H9 (cell line): ENCODE data around the gene SNTG2. TPM values are rescaled to one million over a fixed set of nuclear protein-coding genes. Genes with fewer than 3 reads are reported as not detected.

Experiments
- DNase-seq: peaks from one replicate; pipeline ENCODE4 v3.0.0-alpha.2; 2017
- H2AFZ ChIP-seq: one replicate; pipeline ENCODE4 v1.6.1; 2013; ENCODE audit warnings: mild to moderate bottlenecking, low read length, control low read depth, moderate library complexity
- H2AK5ac ChIP-seq: 2 replicates; pipeline ENCODE4 v1.6.1; 2013; ENCODE audit warnings: low read length, control low read depth, mixed read lengths; ENCODE audit not compliant: insufficient read length
- H2BK120ac ChIP-seq: one replicate; pipeline ENCODE4 v1.6.1; 2013; ENCODE audit warnings: low read depth, mild to moderate bottlenecking, low read length, control low read depth, inconsistent platforms; ENCODE audit not compliant: poor library complexity, severe bottlenecking
- H2BK12ac ChIP-seq: 2 replicates; pipeline ENCODE4 v1.6.1; 2013; ENCODE audit warnings: low read length, control low read depth, mixed read lengths, low read depth; ENCODE audit not compliant: insufficient read length
- H2BK15ac ChIP-seq: 2 replicates; pipeline ENCODE4 v1.6.1; 2013; ENCODE audit warnings: low read depth, low read length, control low read depth
- H2BK20ac ChIP-seq: one replicate; pipeline ENCODE4 v1.6.1; 2013; ENCODE audit warnings: low read depth, mild to moderate bottlenecking, low read length, control low read depth, inconsistent platforms; ENCODE audit not compliant: poor library complexity, severe bottlenecking
- H2BK5ac ChIP-seq: 2 replicates; pipeline ENCODE4 v1.6.1; 2013; ENCODE audit warnings: low read length, control low read depth, mixed read lengths; ENCODE audit not compliant: insufficient read length
- H3K14ac ChIP-seq: 2 replicates; pipeline ENCODE4 v1.6.1; 2013; ENCODE audit warnings: low read length, control low read depth; ENCODE audit not compliant: insufficient read depth
- H3K18ac ChIP-seq: 2 replicates; pipeline ENCODE4 v1.6.1; 2013; ENCODE audit warnings: low read depth, mild to moderate bottlenecking, mixed read lengths, low read length, control low read depth; ENCODE audit not compliant: insufficient read length
- H3K23ac ChIP-seq: 2 replicates; pipeline ENCODE4 v1.6.1; 2013; ENCODE audit warnings: low read length, control low read depth, mixed read lengths, low read depth; ENCODE audit not compliant: insufficient read length
- H3K23me2 ChIP-seq: 2 replicates; pipeline ENCODE4 v1.6.1; 2013; ENCODE audit warnings: low read depth, mild to moderate bottlenecking, mixed read lengths, low read length, control low read depth; ENCODE audit not compliant: insufficient read length, poor library complexity, severe bottlenecking
- H3K27ac ChIP-seq: 2 replicates; pipeline ENCODE4 v1.5.1; 2013; ENCODE audit warnings: low read length, control low read depth, mixed read lengths, low read depth; ENCODE audit not compliant: insufficient read length
- H3K27me3 ChIP-seq: 2 replicates; pipeline ENCODE4 v1.6.1; 2013; ENCODE audit warnings: low read length, control low read depth, inconsistent platforms; ENCODE audit not compliant: insufficient read depth
- H3K4ac ChIP-seq: 2 replicates; pipeline ENCODE4 v1.6.1; 2013; ENCODE audit warnings: low read depth, mild to moderate bottlenecking, control low read depth, inconsistent platforms, low read length, moderate library complexity
- H3K4me1 ChIP-seq: 2 replicates; pipeline ENCODE4 v1.6.1; 2013; ENCODE audit warnings: low read length, control low read depth, inconsistent platforms; ENCODE audit not compliant: insufficient read depth
- H3K4me2 ChIP-seq: 2 replicates; pipeline ENCODE4 v1.6.1; 2013; ENCODE audit warnings: low read length, control low read depth, mixed read lengths; ENCODE audit not compliant: insufficient read length, insufficient read depth
- H3K56ac ChIP-seq: 2 replicates; pipeline ENCODE4 v1.6.1; 2013; ENCODE audit warnings: low read depth, mild to moderate bottlenecking, mixed read lengths, low read length, control low read depth; ENCODE audit not compliant: insufficient read length
- H3K79me1 ChIP-seq: 2 replicates; pipeline ENCODE4 v1.6.1; 2013; ENCODE audit warnings: low read depth, mild to moderate bottlenecking, moderate library complexity, low read length, control low read depth, inconsistent platforms; ENCODE audit not compliant: insufficient read depth, poor library complexity, severe bottlenecking
- H3K79me2 ChIP-seq: 2 replicates; pipeline ENCODE4 v1.6.1; 2013; ENCODE audit warnings: low read length, control low read depth, inconsistent platforms; ENCODE audit not compliant: insufficient read depth
- H3K9ac ChIP-seq: 2 replicates; pipeline ENCODE4 v1.6.1; 2013; ENCODE audit warnings: low read length, control low read depth, mixed read lengths; ENCODE audit not compliant: insufficient read length; ENCODE audit errors: extremely low read depth
- H3K9me3 ChIP-seq: one replicate; pipeline ENCODE4 v1.6.1; 2013; ENCODE audit warnings: low read depth, low read length, inconsistent platforms; ENCODE audit not compliant: control insufficient read depth
- H3T11ph ChIP-seq: one replicate; pipeline ENCODE4 v1.6.1; 2013; ENCODE audit warnings: mild to moderate bottlenecking, low read length, control low read depth, inconsistent platforms
- H4K20me1 ChIP-seq: one replicate; pipeline ENCODE4 v1.6.1; 2013; ENCODE audit not compliant: control insufficient read depth, insufficient read length, insufficient read depth
- H4K5ac ChIP-seq: 2 replicates; pipeline ENCODE4 v1.6.1; 2013; ENCODE audit warnings: low read depth, mild to moderate bottlenecking, mixed read lengths, low read length, control low read depth; ENCODE audit not compliant: insufficient read length
- H4K8ac ChIP-seq: replicated peaks from 2 replicates; pipeline ENCODE4 v1.6.1; 2013; ENCODE audit warnings: low read length, control low read depth, mixed read lengths, low read depth; ENCODE audit not compliant: insufficient read length
- H4K91ac ChIP-seq: 2 replicates; pipeline ENCODE4 v1.6.1; 2013; ENCODE audit warnings: low read depth, mild to moderate bottlenecking, moderate library complexity, mixed read lengths, low read length, control low read depth; ENCODE audit not compliant: insufficient read length
- H3K27ac Mint-ChIP-seq, 3 experiments: 2 replicates in 2 of 3; 3 replicates in 1 of 3; pipeline ENCODE4 v1.8.0; 2020 to 2021; ENCODE audit warnings: mixed read lengths in 3 of 3, mild to moderate bottlenecking in 1 of 3, moderate library complexity in 1 of 3
- H3K27me3 Mint-ChIP-seq: 2 replicates; pipeline ENCODE4 v1.8.0; 2021; ENCODE audit warnings: low read depth, mild to moderate bottlenecking, moderate library complexity, mixed read lengths
- H3K36me3 Mint-ChIP-seq, 3 experiments: 2 replicates in 2 of 3; 3 replicates in 1 of 3; pipeline ENCODE4 v1.8.0; 2020 to 2021; ENCODE audit warnings: low read depth in 3 of 3, mixed read lengths in 3 of 3; ENCODE audit not compliant: insufficient read depth in 1 of 3
- H3K4me1 Mint-ChIP-seq, 2 experiments: 2 replicates each; pipeline ENCODE4 v1.8.0; 2020; ENCODE audit warnings: mixed read lengths in 2 of 2
- H3K4me3 Mint-ChIP-seq, 2 experiments: 2 replicates in 1 of 2; 3 replicates in 1 of 2; pipeline ENCODE4 v1.8.0; 2020 to 2021; ENCODE audit warnings: mild to moderate bottlenecking in 2 of 2, mixed read lengths in 2 of 2, moderate library complexity in 1 of 2
- H3K9me3 Mint-ChIP-seq, 2 experiments: 2 replicates in 1 of 2; 3 replicates in 1 of 2; pipeline ENCODE4 v1.8.0; 2020; ENCODE audit warnings: mild to moderate bottlenecking in 2 of 2, mixed read lengths in 2 of 2, moderate library complexity in 1 of 2
- CTCF ChIP-seq: fragments of 200-600 bp; sonication (generic); conservative IDR thresholded peaks from 3 replicates; pipeline ENCODE4 v1.8.0; 2021; ENCODE audit warnings: antibody characterized with exemption, mild to moderate bottlenecking
- WGBS: extraction: QIAGEN DNeasy Blood & Tissue Kit; methylation state at CpG from one replicate; pipeline ENCODE4 v1.1.7; 2013; ENCODE audit warnings: missing lambda C conversion rate, low lambda C conversion rate, mixed read lengths; ENCODE audit not compliant: insufficient read length; ENCODE audit errors: extremely low coverage; 5-methylcytosine and 5-hydroxymethylcytosine counted together
- total RNA-seq: library from RNA; stranded (reverse); gene quantifications from 2 replicates; pipeline ENCODE4 v1.2.1, GENCODE V29; 2021

SNTG2 gene
- total RNA-seq, 1 experiment from 2014 or later, result 13.2 TPM

GRCh38 chr2:1254662-1255343 lies 304.2 kb downstream of the SNTG2 start:
- Histone ChIP-seq H4K20me1 (no peaks in the 10 kb centered on the region), H2BK120ac (no peak overlapping the region), H3K79me1 (no peaks in the 10 kb centered on the region), H3K18ac (no peak overlapping the region), H3K14ac (no peak overlapping the region), H3K4me1 (no peaks in the 10 kb centered on the region), H3K4me2 (no peak overlapping the region), H3K23ac (no peak overlapping the region), H3K27me3 (no peaks in the 10 kb centered on the region), H3K9me3 (no peaks in the 10 kb centered on the region), H3K23me2 (no peaks in the 10 kb centered on the region), H3T11ph (no peak overlapping the region), H3K9ac (no peak overlapping the region), H2AFZ (no peak overlapping the region), H2BK5ac (no peak overlapping the region), H3K4ac (no peak overlapping the region), H3K27ac (no peak overlapping the region), H4K91ac (no peak overlapping the region), H3K56ac (no peak overlapping the region), H2BK20ac (no peak overlapping the region), H4K5ac (no peak overlapping the region), H2BK15ac (no peak overlapping the region), H2AK5ac (no peak overlapping the region), H2BK12ac (no peak overlapping the region), H3K79me2 (no peaks in the 10 kb centered on the region), H4K8ac (no peak overlapping the region)
- Mint-ChIP-seq H3K36me3 (peaks cover 0 to 1% (median 0%) of the 10 kb centered on the region in 3 experiments; a peak in 2 of 7 replicates), H3K27ac (no peak overlapping the region), H3K9me3 (no peaks in the 10 kb centered on the region; a peak in 1 of 5 replicates), H3K4me1 (peaks cover 7 to 8% of the 10 kb centered on the region in 2 experiments; a peak in 3 of 4 replicates), H3K4me3 (no peak overlapping the region), H3K27me3 (peaks cover 4% of the 10 kb centered on the region)
- TF ChIP-seq CTCF, result no peak
- no CpG with 5 or more reads among the region's 18 CpGs for WGBS
- no peak for DNase-seq
